ENCODE measurements around the gene ELMO1. TPM values are rescaled to one million over a fixed set of nuclear protein-coding genes. Genes with fewer than 3 reads are reported as not detected.

The ELMO1 gene
- total RNA-seq, 1 donor: 215 TPM

DNA sequence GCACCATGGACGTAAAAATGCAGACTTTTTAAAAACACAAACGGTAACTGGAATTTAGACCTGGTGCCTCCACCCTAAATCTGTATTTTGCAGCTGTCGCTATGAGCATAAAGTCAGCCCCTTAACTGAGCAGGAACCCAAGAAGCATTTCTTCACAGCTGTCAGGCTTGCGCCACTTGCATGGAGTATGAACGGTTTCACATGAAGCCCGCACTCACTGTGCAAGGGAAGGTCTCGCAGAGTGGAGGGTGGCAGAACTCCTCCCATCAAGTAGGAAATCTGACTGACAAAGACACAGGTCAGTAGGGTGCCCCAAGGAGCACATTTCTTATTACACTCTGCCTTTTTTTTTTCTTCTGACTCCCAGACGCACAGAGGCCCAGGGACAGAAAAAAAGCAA, 58.5 kb downstream of the ELMO1 start:
- Histone ChIP-seq H3K27me3 (ENCODE audit: insufficient read depth, low read length) (no peaks in the 10 kb centered on the region), H3K9me3 (ENCODE audit: low read depth, low read length) (no peaks in the 10 kb centered on the region), H3K4me3 (ENCODE audit: low read length) (no peak overlapping the region), H3K4me1 (ENCODE audit: insufficient read depth, low read length) (peaks cover 71% of the 10 kb centered on the region)

DNA sequence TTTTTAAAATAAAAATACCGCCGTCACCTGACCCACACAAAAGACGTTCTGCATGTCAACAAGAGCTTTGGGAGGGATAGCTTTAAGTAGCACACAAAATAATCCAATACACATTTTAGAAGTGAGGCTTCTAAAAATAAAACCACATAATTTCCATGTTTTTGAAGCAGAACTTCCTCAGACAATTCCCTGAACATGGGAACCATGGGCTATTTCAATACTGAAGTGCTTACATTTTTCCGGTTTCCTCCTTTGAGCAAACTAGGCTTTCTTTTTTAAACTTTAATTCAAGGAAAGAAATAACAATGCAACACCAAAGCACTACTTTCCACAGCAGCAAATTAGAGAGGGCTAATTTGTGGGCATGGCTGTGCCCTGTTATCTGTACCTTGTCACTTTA, 59.9 kb downstream of the ELMO1 start:
- Histone ChIP-seq H3K9me3 (ENCODE audit: low read depth, low read length) (no peaks in the 10 kb centered on the region), H3K4me1 (ENCODE audit: insufficient read depth, low read length) (peaks cover 70% of the 10 kb centered on the region), H3K27me3 (ENCODE audit: insufficient read depth, low read length) (no peaks in the 10 kb centered on the region), H3K4me3 (ENCODE audit: low read length) (no peak overlapping the region)

DNA sequence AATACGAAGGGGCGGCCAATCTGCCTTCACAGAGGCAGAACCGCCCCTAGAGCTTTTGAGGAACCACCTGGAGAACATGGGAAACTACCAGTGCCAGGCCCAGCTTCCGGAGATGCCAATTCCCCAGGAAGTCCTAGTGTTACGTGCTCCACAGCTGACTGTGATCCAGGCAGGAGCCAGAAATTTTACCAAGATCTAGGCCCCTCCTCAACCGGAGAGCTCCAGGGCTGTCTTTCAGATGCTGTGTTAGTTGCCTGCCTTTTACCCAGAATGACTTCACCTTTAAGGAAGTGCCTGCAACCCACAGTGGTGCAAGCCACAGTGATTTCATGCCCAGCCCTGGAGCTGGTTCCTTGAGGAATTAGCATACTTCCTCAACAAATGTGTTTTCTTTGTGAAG, 62.9 kb downstream of the ELMO1 start:
- H3K27me3 ChIP-seq (ENCODE audit: insufficient read depth, low read length): no peaks in the 10 kb centered on the region
- H3K9me3 ChIP-seq (ENCODE audit: low read depth, low read length): no peaks in the 10 kb centered on the region
- H3K4me3 ChIP-seq (ENCODE audit: low read length): no peak overlapping the region

DNA sequence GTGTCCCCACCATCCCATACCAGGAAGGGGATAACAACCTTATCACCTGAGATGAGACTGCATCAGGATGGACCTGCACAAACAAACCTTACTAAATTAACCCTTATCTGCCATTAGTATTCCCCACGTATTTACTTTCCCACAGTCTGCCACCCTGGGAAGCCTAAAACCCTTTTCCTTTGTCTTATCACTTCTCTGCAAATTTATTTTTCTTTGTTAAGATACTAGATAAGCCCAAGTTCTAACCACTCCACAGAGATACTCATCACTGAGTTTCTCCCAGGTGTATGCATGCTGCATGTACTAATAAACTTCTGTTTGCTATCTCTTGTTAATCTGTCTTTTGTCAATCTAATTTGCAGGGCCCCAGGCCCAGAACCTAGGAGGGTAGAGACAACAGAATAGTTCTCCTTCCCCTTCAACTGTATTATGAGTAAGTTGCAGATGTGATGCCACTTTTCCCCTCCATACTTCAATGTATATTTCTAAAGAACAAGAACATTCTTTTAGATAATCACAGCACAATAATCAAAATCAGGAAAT, 66.0 kb downstream of the ELMO1 start:
- no peaks in the 10 kb centered on the region for H3K9me3 ChIP-seq (ENCODE audit: low read depth, low read length)
- H3K4me1 ChIP-seq (ENCODE audit: insufficient read depth, low read length): peaks cover 22% of the 10 kb centered on the region
- H3K4me3 ChIP-seq (ENCODE audit: low read length): no peak overlapping the region
- no peaks in the 10 kb centered on the region for H3K27me3 ChIP-seq (ENCODE audit: insufficient read depth, low read length)

More for the DNA sequence above, 62.9 kb downstream of the ELMO1 start:
- peaks cover 46% of the 10 kb centered on the region for H3K4me1 ChIP-seq (ENCODE audit: insufficient read depth, low read length)

DNA sequence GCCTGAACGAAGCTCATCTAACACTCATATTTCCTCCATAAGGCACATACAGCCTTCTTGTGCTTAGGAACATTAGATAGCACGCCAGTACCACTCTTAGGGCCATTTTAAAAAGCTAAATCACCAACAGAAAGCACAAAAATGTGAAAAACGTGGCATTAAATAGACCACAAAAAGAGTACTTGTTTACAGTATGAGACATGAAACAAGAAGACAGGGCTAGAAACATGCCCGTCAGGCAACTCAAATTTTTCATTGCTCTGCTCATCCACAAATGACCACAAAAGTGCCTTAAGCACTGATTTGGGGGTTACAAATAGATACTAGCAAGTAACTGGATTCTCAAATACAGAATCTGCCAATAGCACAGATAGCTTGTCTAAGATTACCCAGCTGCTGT, 67.8 kb downstream of the ELMO1 start:
- H3K4me1 ChIP-seq (ENCODE audit: insufficient read depth, low read length): peaks cover 11% of the 10 kb centered on the region
- no peaks in the 10 kb centered on the region for H3K27me3 ChIP-seq (ENCODE audit: insufficient read depth, low read length)
- no peak overlapping the region for H3K4me3 ChIP-seq (ENCODE audit: low read length)
- peaks cover 8% of the 10 kb centered on the region for H3K9me3 ChIP-seq (ENCODE audit: low read depth, low read length)

DNA sequence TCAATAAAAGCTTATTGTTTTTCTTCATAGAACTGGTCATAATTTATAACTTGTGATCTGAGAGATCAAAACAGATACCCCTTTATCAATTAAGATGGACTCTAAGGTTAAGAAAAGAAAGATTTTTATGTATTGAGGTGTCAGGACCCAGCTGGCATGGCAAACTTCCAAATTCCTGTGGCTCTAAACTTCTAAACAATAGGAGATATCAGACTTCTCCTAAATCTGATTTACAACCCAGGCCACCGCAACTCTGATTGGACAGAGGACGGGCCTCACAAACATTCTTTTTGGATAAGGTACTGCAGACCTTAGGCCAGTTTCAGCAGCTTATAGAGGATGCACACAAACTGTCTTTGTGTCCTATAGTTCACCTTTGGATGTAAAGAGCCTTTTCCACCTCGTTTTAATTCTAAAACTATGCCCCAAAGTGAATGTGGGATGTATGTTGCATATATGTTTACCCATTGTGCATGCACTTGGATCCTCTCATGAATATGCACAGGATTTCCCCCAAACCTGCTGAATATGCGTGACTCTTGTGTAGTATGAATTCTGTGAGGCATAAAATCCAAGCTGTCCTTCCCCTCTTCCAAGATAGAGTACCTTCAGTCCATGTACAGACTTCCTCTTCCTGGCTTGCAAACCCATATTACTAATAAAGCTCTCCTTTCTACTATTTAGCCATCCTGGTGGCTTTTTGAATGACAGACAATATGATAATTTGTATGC, 69.0 kb downstream of the ELMO1 start:
- no peaks in the 10 kb centered on the region for H3K4me1 ChIP-seq (ENCODE audit: insufficient read depth, low read length)
- no peaks in the 10 kb centered on the region for H3K27me3 ChIP-seq (ENCODE audit: insufficient read depth, low read length)

DNA sequence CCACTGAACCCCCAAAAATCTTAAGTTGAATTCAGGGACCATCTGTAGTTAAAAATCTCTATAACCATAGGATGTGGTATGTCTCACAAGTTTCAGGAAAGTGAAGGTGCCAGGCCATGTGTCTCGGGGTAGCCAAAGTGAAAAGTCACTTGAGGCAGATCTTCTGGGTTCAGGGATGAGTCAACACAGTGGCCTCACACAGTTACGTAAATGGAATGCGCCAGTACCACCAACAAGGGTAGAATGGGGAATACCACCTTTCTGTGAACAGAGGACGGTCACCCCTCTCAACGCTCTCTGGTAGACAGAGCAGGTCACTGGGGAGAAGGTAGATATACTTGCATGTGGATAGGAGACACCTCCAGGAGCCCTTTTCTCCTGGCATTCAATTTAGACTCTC, 71.4 kb downstream of the ELMO1 start:
- H3K4me1 ChIP-seq (ENCODE audit: insufficient read depth, low read length): no peaks in the 10 kb centered on the region

More for the DNA sequence above, 69.0 kb downstream of the ELMO1 start:
- peaks cover 8% of the 10 kb centered on the region for H3K9me3 ChIP-seq (ENCODE audit: low read depth, low read length)
- no peak overlapping the region for H3K4me3 ChIP-seq (ENCODE audit: low read length)

DNA sequence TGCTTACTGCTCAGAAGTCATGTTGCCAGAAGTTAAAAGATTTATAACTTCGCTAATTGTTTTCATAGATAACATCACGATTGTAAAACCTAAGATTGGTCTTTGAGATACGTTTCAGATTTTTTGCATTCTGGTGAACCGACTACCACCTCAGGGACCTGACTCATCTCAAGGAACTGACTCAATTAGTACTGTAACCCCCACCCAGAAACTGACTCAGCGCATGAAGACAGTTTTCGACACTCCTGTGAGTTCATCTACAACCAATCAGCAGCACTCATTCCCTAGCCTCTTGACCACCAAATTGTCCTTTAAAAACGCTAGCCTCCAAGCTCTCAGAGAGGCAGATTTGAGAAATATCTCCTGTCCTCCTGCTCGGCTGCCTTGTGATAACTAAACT, 72.3 kb downstream of the ELMO1 start:
- Histone ChIP-seq H3K4me1 (ENCODE audit: insufficient read depth, low read length) (no peaks in the 10 kb centered on the region), H3K27me3 (ENCODE audit: insufficient read depth, low read length) (no peaks in the 10 kb centered on the region), H3K9me3 (ENCODE audit: low read depth, low read length) (peaks cover 8% of the 10 kb centered on the region), H3K4me3 (ENCODE audit: low read length) (no peak overlapping the region)

More for the DNA sequence above, 71.4 kb downstream of the ELMO1 start:
- H3K9me3 ChIP-seq (ENCODE audit: low read depth, low read length): peaks cover 8% of the 10 kb centered on the region
- no peak overlapping the region for H3K4me3 ChIP-seq (ENCODE audit: low read length)
- no peaks in the 10 kb centered on the region for H3K27me3 ChIP-seq (ENCODE audit: insufficient read depth, low read length)

DNA sequence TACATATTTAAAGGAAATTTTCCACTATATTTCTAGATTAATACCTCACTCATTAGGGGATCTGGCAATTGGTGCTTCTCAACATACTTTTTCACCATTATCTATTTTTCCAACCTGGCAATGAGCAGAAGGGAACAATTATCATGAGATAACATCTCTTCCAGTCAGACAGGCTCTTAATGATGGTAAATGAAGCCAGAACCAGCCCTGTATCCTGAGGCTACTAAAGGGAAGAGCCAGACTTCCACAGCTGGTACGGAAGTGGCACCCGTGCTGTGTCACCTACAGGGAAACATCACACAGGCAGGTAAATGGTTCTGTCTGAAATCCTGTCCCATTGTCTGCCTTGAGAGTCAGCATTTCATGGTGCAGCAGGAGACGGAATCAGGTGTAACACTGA, 75.9 kb downstream of the ELMO1 start:
- H3K27me3 ChIP-seq (ENCODE audit: insufficient read depth, low read length): no peaks in the 10 kb centered on the region
- no peaks in the 10 kb centered on the region for H3K4me1 ChIP-seq (ENCODE audit: insufficient read depth, low read length)
- H3K9me3 ChIP-seq (ENCODE audit: low read depth, low read length): peaks cover 8% of the 10 kb centered on the region
- H3K4me3 ChIP-seq (ENCODE audit: low read length): no peak overlapping the region

DNA sequence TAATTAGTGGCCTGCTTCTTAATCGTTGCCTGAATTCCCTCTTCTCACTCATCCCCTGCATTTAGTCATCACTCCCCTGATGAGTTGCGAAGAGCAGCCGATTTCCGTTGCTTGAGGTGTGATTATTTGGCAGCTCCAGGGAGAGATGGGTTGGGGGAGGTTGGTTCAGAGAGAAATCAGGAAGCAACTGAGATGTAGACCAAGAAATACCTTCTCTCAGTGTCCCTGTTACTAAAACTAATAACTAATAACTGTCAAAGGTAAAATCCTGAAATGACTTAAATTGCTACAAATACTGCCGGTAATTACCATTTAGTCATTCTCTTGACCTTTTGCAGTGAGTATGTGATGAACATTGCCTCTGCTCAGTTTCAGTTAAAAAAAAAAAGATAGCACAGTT, 76.9 kb downstream of the ELMO1 start:
- Histone ChIP-seq H3K4me1 (ENCODE audit: insufficient read depth, low read length) (no peaks in the 10 kb centered on the region), H3K4me3 (ENCODE audit: low read length) (no peak overlapping the region), H3K9me3 (ENCODE audit: low read depth, low read length) (peaks cover 7% of the 10 kb centered on the region), H3K27me3 (ENCODE audit: insufficient read depth, low read length) (no peaks in the 10 kb centered on the region)

DNA sequence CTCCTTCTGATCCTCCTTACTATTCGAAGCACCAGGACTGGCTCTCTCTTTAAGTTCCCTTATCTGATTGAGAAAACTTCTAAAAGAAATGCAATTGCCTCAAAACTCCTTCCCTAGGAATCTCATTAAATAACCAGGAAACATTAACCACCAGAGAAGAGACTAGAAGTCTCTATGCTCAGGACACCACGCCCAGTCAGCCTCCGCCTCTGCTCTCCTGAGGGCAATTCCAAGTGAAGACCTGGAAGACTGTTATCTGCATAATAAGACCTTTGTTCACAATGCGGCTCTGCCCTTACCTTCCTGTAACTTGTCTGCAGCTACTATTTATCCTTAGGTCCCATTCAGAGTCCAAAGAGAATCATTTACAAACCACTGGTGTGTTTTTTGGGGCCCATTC, 78.8 kb downstream of the ELMO1 start:
- Histone ChIP-seq H3K27me3 (ENCODE audit: insufficient read depth, low read length) (no peaks in the 10 kb centered on the region), H3K4me3 (ENCODE audit: low read length) (no peak overlapping the region), H3K9me3 (ENCODE audit: low read depth, low read length) (no peaks in the 10 kb centered on the region), H3K4me1 (ENCODE audit: insufficient read depth, low read length) (peaks cover 10% of the 10 kb centered on the region)

DNA sequence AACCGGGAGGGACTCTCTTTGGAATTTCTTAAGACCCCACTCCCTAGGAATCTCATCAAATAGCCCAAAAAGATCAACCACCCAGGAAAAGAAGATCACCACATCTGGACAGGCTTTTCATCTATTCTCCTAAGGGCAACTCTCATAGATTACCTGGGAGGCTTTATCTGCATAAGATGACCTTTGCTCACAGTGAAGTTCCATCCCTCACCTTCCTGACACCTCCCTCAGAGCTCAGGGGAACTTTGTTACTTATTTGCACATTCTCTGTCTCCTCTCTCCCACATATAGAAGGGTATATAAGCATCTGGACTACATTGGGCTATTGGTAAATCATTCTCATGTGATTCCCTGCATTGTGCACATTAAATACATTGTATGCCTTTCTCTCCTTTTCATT, 80.1 kb downstream of the ELMO1 start:
- Histone ChIP-seq H3K9me3 (ENCODE audit: low read depth, low read length) (no peaks in the 10 kb centered on the region), H3K27me3 (ENCODE audit: insufficient read depth, low read length) (no peaks in the 10 kb centered on the region), H3K4me3 (ENCODE audit: low read length) (no peak overlapping the region), H3K4me1 (ENCODE audit: insufficient read depth, low read length) (peaks cover 12% of the 10 kb centered on the region)

DNA sequence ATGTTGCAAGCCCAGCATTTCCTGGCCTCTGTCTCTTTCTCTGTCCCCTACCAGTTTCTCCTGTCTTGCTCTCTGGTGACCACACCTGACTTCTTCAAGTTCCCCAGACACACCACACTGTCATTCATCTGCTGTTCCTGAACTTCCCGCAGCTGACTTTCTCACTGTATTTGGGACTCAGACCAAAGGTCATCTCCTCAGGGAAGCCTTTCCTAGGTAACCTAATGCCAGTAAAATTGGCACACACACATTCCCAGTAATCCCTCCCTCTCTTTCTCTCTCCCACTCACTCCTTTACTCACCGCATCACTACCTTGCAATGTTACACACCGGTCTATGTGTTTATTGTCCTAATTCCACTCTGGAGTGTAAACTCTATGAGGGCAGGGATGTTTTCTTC, 81.7 kb downstream of the ELMO1 start:
- peaks cover 12% of the 10 kb centered on the region for H3K4me1 ChIP-seq (ENCODE audit: insufficient read depth, low read length)
- no peaks in the 10 kb centered on the region for H3K27me3 ChIP-seq (ENCODE audit: insufficient read depth, low read length)
- H3K9me3 ChIP-seq (ENCODE audit: low read depth, low read length): no peaks in the 10 kb centered on the region
- no peak overlapping the region for H3K4me3 ChIP-seq (ENCODE audit: low read length)

DNA sequence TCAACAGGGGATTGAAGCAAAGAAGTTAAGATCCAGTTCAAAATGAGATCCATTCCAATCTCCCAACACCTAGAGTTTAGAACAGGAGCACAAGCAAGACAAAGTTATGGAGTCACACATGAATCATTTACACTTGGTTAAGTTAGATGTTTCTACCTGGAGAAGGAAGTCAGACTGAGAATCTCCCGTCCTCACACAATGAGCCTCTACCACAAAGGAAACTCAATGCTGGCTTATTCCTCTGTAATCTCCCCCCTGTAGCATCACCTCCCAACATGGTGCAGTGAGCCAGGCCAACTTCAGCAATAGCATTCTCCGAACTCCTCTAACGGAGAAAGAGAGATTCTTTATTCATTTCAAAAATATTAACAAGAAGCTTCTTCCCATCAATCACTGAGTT, 82.2 kb downstream of the ELMO1 start:
- Histone ChIP-seq H3K9me3 (ENCODE audit: low read depth, low read length) (no peaks in the 10 kb centered on the region), H3K4me1 (ENCODE audit: insufficient read depth, low read length) (peaks cover 12% of the 10 kb centered on the region), H3K27me3 (ENCODE audit: insufficient read depth, low read length) (no peaks in the 10 kb centered on the region), H3K4me3 (ENCODE audit: low read length) (no peak overlapping the region)

DNA sequence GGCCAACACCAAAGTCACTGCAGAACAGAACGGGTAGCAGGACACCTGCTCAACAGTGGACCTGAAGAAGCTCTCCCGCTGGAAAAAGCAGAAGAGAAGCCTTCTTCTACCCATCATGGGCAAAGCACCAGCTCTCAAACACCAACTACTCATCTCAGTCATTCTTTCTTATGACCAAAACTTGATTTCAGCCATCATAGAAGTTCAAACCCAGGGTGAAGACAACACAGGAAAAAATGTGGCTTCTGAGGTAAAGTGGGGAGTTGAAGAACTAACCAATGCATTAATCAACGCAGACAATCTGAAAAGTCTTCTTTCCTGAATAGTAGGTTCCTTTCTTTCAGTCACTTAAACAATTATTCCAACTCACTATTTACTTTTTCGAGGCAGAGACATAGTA, 83.3 kb downstream of the ELMO1 start:
- Histone ChIP-seq H3K27me3 (ENCODE audit: insufficient read depth, low read length) (no peaks in the 10 kb centered on the region), H3K4me1 (ENCODE audit: insufficient read depth, low read length) (peaks cover 12% of the 10 kb centered on the region), H3K4me3 (ENCODE audit: low read length) (no peak overlapping the region), H3K9me3 (ENCODE audit: low read depth, low read length) (no peaks in the 10 kb centered on the region)

DNA sequence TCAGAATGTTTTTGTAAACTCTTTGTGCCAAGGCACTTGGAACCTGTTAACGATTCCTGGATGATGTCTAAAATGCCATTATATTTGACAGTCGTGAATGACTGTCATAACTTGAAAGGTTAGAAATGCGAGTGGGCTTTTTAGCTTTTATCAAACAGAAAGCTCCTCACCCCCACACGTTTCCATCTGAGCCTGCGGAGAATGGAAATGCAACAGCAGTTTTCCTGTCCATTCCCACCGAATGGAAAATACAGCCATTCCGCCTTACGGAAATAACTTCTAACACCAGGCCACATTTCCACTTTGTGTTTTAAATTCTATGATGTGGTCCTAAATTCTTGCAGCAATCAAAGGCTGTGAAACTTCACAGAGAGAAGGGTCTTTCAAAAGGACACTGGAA, 83.8 kb downstream of the ELMO1 start:
- Histone ChIP-seq H3K4me1 (ENCODE audit: insufficient read depth, low read length) (peaks cover 12% of the 10 kb centered on the region), H3K27me3 (ENCODE audit: insufficient read depth, low read length) (no peaks in the 10 kb centered on the region), H3K4me3 (ENCODE audit: low read length) (no peak overlapping the region), H3K9me3 (ENCODE audit: low read depth, low read length) (no peaks in the 10 kb centered on the region)
